HG03108 (cell line): ENCODE measurements around the gene MOSPD2.

Experiments used
- ATAC-seq: cut with Tn5 transposase; IDR thresholded peaks from one replicate; pipeline ENCODE4 v1.9.1; 2021; ENCODE audit warnings: moderate library complexity; ENCODE audit not compliant: unreplicated experiment

Gene MOSPD2

DNA sequence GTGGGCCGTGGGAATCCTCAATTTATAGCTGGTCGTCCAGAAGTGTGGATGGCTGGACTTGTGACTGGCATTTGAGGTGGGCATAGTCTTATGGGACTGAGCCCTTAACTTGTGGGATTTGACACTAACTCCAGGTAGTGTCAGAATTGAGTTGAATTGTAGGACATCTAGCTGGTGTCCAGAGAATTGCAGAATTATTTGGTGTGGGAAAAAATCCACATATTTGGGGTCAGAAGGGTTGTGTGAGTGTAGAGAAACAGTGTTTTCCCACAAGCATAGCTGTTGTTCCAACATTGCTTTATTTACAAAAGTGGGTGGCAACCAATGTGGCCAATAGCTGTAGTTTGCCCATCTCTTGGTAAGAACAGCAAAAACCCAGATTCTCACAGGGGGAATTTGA, 91.3 kb downstream of the MOSPD2 start:
- ATAC-seq = no peak
